Neural cell (in vitro differentiated cells): ENCODE measurements around the gene SORD.
"Not testable (repeated sequence)": the region's sequence is repeated elsewhere in the genome, so short reads cannot be mapped to it uniquely, and the experiment has no call there.

Experiments used
- EZH2 ChIP-seq: fragments of 200-600, 300-800 bp; shearing (Covaris generic), sonication (generic); IDR thresholded peaks from 2 replicates; pipeline ENCODE4 v1.6.1; 2014; ENCODE audit warnings: antibody characterized with exemption, low read length, borderline replicate concordance, mild to moderate bottlenecking; ENCODE audit not compliant: insufficient read depth, poor library complexity, severe bottlenecking
- MXI1 ChIP-seq: fragments of 450-650 bp; conservative IDR thresholded peaks from 2 replicates; pipeline ENCODE4 v1.6.1; 2014; ENCODE audit warnings: antibody characterized with exemption, mild to moderate bottlenecking; ENCODE audit not compliant: poor library complexity, severe bottlenecking
- RAD21 ChIP-seq: fragments of 450-650 bp; conservative IDR thresholded peaks from 2 replicates; pipeline ENCODE4 v1.6.1; 2014; ENCODE audit warnings: antibody characterized with exemption, mild to moderate bottlenecking, moderate library complexity
- TF ChIP-seq, protein P1 (sequence below): fragments of 450-650 bp; IDR thresholded peaks from 2 replicates; pipeline ENCODE4 v1.5.1; 2014; ENCODE audit warnings: antibody characterized with exemption, mild to moderate bottlenecking, moderate library complexity; ENCODE audit not compliant: poor library complexity, severe bottlenecking
- TF ChIP-seq, protein P2 (sequence below): IDR thresholded peaks from 2 replicates; pipeline ENCODE4 v1.6.1; 2012; ENCODE audit warnings: borderline replicate concordance

DNA sequence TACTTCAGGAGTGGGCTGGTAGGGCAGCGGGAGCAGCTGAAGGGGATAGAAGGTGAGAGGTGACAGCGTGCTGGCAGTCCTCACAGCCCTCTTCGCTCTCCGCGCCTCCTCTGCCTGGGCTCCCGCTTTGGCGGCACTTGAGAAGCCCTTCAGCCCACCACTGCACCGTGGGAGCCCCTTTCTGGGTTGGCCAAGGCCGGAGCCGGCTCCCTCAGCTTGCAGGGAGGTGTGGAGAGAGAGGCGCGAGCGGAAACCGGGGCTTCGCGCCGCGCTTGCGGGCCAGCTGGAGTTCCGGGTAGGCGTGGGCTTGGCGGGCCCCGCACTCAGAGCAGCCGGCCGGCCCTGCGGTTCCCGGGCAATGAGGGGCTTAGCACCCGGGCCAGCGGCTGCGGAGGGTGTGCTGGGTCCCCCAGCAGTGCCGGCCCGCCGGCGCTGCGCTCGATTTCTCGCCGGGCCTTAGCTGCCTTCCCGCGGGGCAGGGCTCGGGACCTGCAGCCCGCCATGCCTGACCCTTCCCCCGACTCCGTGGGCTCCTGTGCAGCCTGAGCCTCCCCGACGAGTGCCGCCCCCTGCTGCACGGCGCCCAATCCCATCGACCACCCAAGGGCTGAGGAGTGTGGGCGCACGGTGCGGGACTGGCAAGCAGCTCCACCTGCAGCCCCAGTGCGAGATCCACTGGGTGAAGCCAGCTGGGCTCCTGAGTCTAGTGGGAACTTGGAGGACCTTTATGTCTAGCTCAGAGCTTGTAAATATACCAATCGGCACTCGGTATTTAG is 11.8 kb downstream of the SORD start:
- not testable (repeated sequence) for TF ChIP-seq EZH2, RAD21, MXI1
- TF ChIP-seq, protein P1, sequence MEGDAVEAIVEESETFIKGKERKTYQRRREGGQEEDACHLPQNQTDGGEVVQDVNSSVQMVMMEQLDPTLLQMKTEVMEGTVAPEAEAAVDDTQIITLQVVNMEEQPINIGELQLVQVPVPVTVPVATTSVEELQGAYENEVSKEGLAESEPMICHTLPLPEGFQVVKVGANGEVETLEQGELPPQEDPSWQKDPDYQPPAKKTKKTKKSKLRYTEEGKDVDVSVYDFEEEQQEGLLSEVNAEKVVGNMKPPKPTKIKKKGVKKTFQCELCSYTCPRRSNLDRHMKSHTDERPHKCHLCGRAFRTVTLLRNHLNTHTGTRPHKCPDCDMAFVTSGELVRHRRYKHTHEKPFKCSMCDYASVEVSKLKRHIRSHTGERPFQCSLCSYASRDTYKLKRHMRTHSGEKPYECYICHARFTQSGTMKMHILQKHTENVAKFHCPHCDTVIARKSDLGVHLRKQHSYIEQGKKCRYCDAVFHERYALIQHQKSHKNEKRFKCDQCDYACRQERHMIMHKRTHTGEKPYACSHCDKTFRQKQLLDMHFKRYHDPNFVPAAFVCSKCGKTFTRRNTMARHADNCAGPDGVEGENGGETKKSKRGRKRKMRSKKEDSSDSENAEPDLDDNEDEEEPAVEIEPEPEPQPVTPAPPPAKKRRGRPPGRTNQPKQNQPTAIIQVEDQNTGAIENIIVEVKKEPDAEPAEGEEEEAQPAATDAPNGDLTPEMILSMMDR, result not testable (repeated sequence)
- TF ChIP-seq, protein P2, sequence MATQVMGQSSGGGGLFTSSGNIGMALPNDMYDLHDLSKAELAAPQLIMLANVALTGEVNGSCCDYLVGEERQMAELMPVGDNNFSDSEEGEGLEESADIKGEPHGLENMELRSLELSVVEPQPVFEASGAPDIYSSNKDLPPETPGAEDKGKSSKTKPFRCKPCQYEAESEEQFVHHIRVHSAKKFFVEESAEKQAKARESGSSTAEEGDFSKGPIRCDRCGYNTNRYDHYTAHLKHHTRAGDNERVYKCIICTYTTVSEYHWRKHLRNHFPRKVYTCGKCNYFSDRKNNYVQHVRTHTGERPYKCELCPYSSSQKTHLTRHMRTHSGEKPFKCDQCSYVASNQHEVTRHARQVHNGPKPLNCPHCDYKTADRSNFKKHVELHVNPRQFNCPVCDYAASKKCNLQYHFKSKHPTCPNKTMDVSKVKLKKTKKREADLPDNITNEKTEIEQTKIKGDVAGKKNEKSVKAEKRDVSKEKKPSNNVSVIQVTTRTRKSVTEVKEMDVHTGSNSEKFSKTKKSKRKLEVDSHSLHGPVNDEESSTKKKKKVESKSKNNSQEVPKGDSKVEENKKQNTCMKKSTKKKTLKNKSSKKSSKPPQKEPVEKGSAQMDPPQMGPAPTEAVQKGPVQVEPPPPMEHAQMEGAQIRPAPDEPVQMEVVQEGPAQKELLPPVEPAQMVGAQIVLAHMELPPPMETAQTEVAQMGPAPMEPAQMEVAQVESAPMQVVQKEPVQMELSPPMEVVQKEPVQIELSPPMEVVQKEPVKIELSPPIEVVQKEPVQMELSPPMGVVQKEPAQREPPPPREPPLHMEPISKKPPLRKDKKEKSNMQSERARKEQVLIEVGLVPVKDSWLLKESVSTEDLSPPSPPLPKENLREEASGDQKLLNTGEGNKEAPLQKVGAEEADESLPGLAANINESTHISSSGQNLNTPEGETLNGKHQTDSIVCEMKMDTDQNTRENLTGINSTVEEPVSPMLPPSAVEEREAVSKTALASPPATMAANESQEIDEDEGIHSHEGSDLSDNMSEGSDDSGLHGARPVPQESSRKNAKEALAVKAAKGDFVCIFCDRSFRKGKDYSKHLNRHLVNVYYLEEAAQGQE, result not testable (repeated sequence)
